Breast epithelium (tissue), 3 donors: ENCODE measurements around the gene SYTL1.

Experiments used
- CTCF ChIP-seq, 3 donors: fragments of 450-650 bp; IDR thresholded peaks; one replicate each; pipeline ENCODE4 v1.5.1; 2016 to 2017; ENCODE audit warnings: antibody characterized with exemption in 3 of 3, mild to moderate bottlenecking in 3 of 3, moderate library complexity in 3 of 3
- POLR2A ChIP-seq: fragments of 450-650 bp; IDR thresholded peaks from one replicate; pipeline ENCODE4 v1.6.1; 2016; ENCODE audit warnings: antibody characterized with exemption, mild to moderate bottlenecking, moderate library complexity
- POLR2AphosphoS5 ChIP-seq, 3 donors: sonication (generic); formaldehyde crosslinking; IDR thresholded peaks; one replicate each; pipeline ENCODE4 v1.6.1; 2017; ENCODE audit warnings: antibody characterized with exemption in 3 of 3

GRCh38 chr1:27398405-27399149 is 56.8 kb downstream of the SYTL1 start:
- TF ChIP-seq CTCF (IDR thresholded peaks at IDR 0.05): no peak
- TF ChIP-seq POLR2AphosphoS5 (IDR thresholded peaks at IDR 0.05): no peak
- no peak for TF ChIP-seq POLR2A
